ENCODE results near the gene CMTM5.
"Not testable (repeated sequence)": the region's sequence is repeated elsewhere in the genome, so short reads cannot be mapped to it uniquely, and the experiment has no call there.

Gene CMTM5

DNA sequence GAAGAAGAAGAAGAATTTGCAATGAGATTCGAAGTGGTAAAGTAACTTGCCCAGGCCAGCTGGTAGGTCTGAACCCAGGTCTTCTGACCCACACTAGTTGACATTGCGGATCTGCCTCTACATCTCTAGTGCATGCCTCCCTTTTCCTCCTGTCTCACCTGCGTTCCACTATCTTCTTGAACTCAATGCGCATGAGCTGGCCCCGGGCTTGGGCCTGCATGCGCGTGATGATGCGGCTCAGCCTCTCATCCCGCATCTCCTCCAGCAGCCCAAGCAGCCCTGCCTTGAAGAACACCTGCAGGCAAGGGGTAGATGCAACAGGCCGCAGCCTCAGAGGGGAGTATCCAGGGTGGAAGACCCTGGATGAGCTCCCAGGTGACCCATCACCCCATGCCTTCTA is 19.3 kb downstream of the CMTM5 start:
- Histone ChIP-seq H3K27ac (ENCODE audit: insufficient read depth, low read length, poor library complexity, severe bottlenecking) (no peak overlapping the region), H3K4me3 (ENCODE audit: insufficient read depth, low read depth, low read length, poor library complexity, severe bottlenecking) (no peak overlapping the region), H3K4me1 (ENCODE audit: control insufficient read depth, insufficient read depth, low read length, poor library complexity, severe bottlenecking) (no peaks in the 10 kb centered on the region), H3K27me3 (replicated peaks; ENCODE audit: control insufficient read depth, insufficient read depth, low read length, poor library complexity, severe bottlenecking) (no peaks in the 10 kb centered on the region), H3K36me3 (ENCODE audit: control insufficient read depth, insufficient read depth, low read length) (no peaks in the 10 kb centered on the region), H3K9me3 (ENCODE audit: control insufficient read depth, low read length) (no peaks in the 10 kb centered on the region)
- no peak for DNase-seq

- Histone ChIP-seq H3K36me3 (ENCODE audit: control insufficient read depth, insufficient read depth, low read length) (no peaks in the 10 kb centered on the region), H3K4me1 (ENCODE audit: control insufficient read depth, insufficient read depth, low read length, poor library complexity, severe bottlenecking) (no peaks in the 10 kb centered on the region), H3K4me3 (ENCODE audit: insufficient read depth, low read depth, low read length, poor library complexity, severe bottlenecking) (no peak overlapping the region), H3K9me3 (ENCODE audit: control insufficient read depth, low read length) (no peaks in the 10 kb centered on the region), H3K27ac (ENCODE audit: insufficient read depth, low read length, poor library complexity, severe bottlenecking) (no peak overlapping the region), H3K27me3 (replicated peaks; ENCODE audit: control insufficient read depth, insufficient read depth, low read length, poor library complexity, severe bottlenecking) (no peaks in the 10 kb centered on the region)
- DNase-seq, result no peak
Measured at GRCh38 chr14:23396781-23397407, 20.0 kb downstream of the CMTM5 start.

DNA sequence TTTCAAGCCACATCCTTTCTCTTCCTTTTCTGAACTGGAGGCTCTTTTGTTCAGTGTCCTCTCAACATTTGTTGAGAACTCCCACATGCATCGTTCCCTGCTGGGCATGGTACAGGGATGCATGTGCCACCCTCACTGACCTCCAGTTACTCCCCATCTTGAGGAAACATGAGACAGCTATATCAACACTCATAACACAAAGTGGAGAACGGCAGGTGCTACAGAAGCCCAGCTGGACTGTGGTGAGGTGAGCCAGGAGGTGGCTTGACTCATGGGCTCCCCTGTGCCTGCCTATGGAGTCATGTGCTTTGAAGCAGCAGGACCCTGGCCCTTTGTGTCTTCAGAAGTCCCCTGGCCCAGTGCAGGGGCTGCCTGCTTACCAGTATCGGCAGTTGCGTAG is 21.5 kb downstream of the CMTM5 start:
- H3K36me3 ChIP-seq (ENCODE audit: control insufficient read depth, insufficient read depth, low read length), result no peaks in the 10 kb centered on the region
- no peaks in the 10 kb centered on the region for H3K4me1 ChIP-seq (ENCODE audit: control insufficient read depth, insufficient read depth, low read length, poor library complexity, severe bottlenecking)
- DNase-seq, result no peak
- no peaks in the 10 kb centered on the region for H3K27me3 ChIP-seq (replicated peaks; ENCODE audit: control insufficient read depth, insufficient read depth, low read length, poor library complexity, severe bottlenecking)
- no peak overlapping the region for H3K4me3 ChIP-seq (ENCODE audit: insufficient read depth, low read depth, low read length, poor library complexity, severe bottlenecking)
- H3K27ac ChIP-seq (ENCODE audit: insufficient read depth, low read length, poor library complexity, severe bottlenecking), result no peak overlapping the region
- H3K9me3 ChIP-seq (ENCODE audit: control insufficient read depth, low read length), result no peaks in the 10 kb centered on the region

DNA sequence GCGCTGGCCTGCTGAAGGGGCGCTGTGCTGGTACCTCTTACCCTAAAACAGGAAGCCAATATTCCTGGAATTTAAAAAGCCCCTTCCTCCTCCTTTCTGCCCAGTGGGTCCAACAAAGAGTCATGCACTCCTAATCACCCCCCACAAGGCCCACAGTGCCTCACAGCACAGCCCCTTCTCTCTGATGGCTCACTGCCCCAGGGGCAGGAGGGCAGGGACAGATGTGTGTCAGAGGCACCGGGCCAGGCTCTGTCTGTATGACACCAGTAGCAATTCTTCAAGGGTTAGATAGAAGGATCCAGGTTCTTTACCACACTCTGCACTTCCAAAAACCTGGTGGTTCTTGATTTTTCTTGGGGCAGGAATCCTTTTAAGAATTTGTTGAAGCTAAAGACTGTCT is 22.3 kb downstream of the CMTM5 start:
- no peaks in the 10 kb centered on the region for H3K36me3 ChIP-seq (ENCODE audit: control insufficient read depth, insufficient read depth, low read length)
- H3K27me3 ChIP-seq (replicated peaks; ENCODE audit: control insufficient read depth, insufficient read depth, low read length, poor library complexity, severe bottlenecking), result no peaks in the 10 kb centered on the region
- H3K4me3 ChIP-seq (ENCODE audit: insufficient read depth, low read depth, low read length, poor library complexity, severe bottlenecking), result no peak overlapping the region
- no peaks in the 10 kb centered on the region for H3K4me1 ChIP-seq (ENCODE audit: control insufficient read depth, insufficient read depth, low read length, poor library complexity, severe bottlenecking)
- H3K27ac ChIP-seq (ENCODE audit: insufficient read depth, low read length, poor library complexity, severe bottlenecking), result no peak overlapping the region
- no peak for DNase-seq
- H3K9me3 ChIP-seq (ENCODE audit: control insufficient read depth, low read length), result no peaks in the 10 kb centered on the region

DNA sequence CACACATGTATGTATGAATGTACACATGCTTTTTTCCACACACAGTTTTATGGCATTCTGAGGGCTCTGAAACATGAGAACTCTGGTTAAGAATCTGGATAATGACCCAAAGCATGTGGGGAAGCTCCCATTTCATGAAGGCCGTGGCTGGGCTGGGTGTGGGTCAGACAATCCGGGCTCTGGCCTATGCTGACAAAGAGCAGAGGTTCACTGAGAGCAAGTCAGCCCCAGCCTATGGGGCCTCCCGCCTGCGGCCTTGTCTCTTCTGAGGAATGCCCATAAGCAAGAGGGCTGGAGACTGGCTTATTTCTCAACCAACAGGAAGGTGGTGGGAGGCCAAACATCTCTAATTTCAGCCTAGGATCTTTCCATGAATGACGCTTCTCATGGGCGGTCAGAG is 22.7 kb downstream of the CMTM5 start:
- Histone ChIP-seq H3K9me3 (ENCODE audit: control insufficient read depth, low read length) (no peaks in the 10 kb centered on the region), H3K4me1 (ENCODE audit: control insufficient read depth, insufficient read depth, low read length, poor library complexity, severe bottlenecking) (no peaks in the 10 kb centered on the region), H3K27me3 (replicated peaks; ENCODE audit: control insufficient read depth, insufficient read depth, low read length, poor library complexity, severe bottlenecking) (no peaks in the 10 kb centered on the region), H3K36me3 (ENCODE audit: control insufficient read depth, insufficient read depth, low read length) (no peaks in the 10 kb centered on the region), H3K27ac (ENCODE audit: insufficient read depth, low read length, poor library complexity, severe bottlenecking) (no peak overlapping the region), H3K4me3 (ENCODE audit: insufficient read depth, low read depth, low read length, poor library complexity, severe bottlenecking) (no peak overlapping the region)
- no peak for DNase-seq

- H3K27ac ChIP-seq (ENCODE audit: insufficient read depth, low read length, poor library complexity, severe bottlenecking); H3K4me1 ChIP-seq (ENCODE audit: control insufficient read depth, insufficient read depth, low read length, poor library complexity, severe bottlenecking); DNase-seq; H3K36me3 ChIP-seq (ENCODE audit: control insufficient read depth, insufficient read depth, low read length); H3K27me3 ChIP-seq (replicated peaks; ENCODE audit: control insufficient read depth, insufficient read depth, low read length, poor library complexity, severe bottlenecking); H3K9me3 ChIP-seq (ENCODE audit: control insufficient read depth, low read length); H3K4me3 ChIP-seq (ENCODE audit: insufficient read depth, low read depth, low read length, poor library complexity, severe bottlenecking): not testable (repeated sequence)
Measured at GRCh38 chr14:23400496-23401149, 23.8 kb downstream of the CMTM5 start.

DNA sequence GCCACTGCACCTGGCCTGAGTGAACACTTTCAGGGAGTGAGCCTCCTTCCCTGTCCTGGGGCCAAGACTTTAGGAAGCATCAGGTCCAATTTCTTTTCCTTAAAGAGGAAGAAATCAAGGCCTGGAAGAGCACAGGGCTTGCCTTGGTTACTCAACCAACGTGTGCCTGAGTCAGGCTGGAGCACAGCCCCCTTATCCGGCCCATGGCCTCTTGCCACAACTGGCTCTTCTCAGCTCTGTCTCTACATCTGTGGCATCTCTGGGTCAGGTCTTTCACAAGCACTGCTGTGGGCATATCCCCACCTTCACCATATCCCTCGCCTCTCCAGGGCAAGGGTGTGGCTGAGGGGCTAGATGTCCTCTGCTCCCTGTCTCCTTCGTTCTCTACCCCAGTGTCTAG is 24.4 kb downstream of the CMTM5 start:
- Histone ChIP-seq H3K27me3 (replicated peaks; ENCODE audit: control insufficient read depth, insufficient read depth, low read length, poor library complexity, severe bottlenecking) (no peaks in the 10 kb centered on the region), H3K27ac (ENCODE audit: insufficient read depth, low read length, poor library complexity, severe bottlenecking) (no peak overlapping the region), H3K4me3 (ENCODE audit: insufficient read depth, low read depth, low read length, poor library complexity, severe bottlenecking) (no peak overlapping the region), H3K4me1 (ENCODE audit: control insufficient read depth, insufficient read depth, low read length, poor library complexity, severe bottlenecking) (no peaks in the 10 kb centered on the region), H3K9me3 (ENCODE audit: control insufficient read depth, low read length) (no peaks in the 10 kb centered on the region), H3K36me3 (ENCODE audit: control insufficient read depth, insufficient read depth, low read length) (no peaks in the 10 kb centered on the region)
- no peak for DNase-seq

DNA sequence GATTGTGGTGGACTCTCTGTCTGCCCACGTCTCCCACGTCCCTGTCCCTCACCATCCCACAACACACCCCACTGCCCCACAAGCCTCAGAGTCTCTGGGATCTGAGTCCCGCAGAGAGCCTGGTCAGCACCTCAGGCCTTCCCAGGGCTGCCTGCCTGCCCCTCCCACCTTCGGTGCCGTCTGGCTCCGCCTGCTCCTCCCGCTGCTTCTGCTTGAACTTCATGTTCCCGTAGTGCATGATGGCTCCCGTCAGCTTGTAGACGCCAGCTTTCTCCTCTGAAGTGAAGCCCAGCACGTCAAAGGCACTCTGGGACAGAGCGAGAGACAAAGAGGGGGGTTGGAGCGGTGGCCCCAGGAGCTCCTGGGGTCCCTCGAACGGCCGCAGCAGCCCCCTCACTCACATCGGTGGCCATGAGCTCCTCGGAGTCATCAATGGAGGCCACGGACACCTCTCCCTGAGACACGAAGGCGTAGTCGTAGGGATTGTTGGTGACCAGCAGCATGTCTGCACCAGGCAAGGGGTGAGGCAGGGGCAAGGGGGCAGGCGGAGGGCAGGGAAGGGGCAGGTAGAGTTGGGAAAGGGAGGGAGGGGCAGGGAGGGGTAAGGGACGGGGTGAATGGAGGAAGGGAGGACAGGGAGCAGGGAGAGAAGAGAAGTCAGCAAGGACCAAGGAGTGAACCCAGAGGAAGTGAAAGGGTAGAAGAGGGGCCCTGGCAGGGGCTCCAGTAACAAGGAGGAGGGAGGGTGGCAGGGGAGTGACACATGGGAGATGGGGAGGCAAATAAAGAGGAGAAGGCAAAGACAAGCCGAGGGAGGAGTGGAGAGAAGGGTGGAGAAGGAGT is 25.7 kb downstream of the CMTM5 start:
- Histone ChIP-seq H3K27ac (ENCODE audit: insufficient read depth, low read length, poor library complexity, severe bottlenecking) (no peak overlapping the region), H3K4me1 (ENCODE audit: control insufficient read depth, insufficient read depth, low read length, poor library complexity, severe bottlenecking) (no peaks in the 10 kb centered on the region), H3K27me3 (replicated peaks; ENCODE audit: control insufficient read depth, insufficient read depth, low read length, poor library complexity, severe bottlenecking) (no peaks in the 10 kb centered on the region), H3K4me3 (ENCODE audit: insufficient read depth, low read depth, low read length, poor library complexity, severe bottlenecking) (no peak overlapping the region), H3K9me3 (ENCODE audit: control insufficient read depth, low read length) (no peaks in the 10 kb centered on the region), H3K36me3 (ENCODE audit: control insufficient read depth, insufficient read depth, low read length) (no peaks in the 10 kb centered on the region)
- DNase-seq, result no peak

DNA sequence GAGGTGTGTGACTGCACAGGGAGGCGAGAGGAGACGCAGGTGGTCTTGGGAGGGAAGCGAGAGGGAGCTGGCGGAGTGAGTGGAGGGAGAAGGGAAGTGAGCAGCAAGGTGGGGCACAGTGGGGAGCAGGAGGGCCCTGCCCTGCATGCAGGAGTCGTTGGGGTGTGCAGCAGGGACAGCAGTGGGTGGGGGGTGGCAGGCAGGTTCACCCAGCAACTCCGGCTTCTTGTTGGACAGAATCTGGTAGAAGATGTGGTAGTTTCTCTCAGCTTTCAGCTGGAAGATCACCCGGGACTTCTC is 26.2 kb downstream of the CMTM5 start:
- no peak for DNase-seq
- H3K36me3 ChIP-seq (ENCODE audit: control insufficient read depth, insufficient read depth, low read length), result no peaks in the 10 kb centered on the region
- H3K27me3 ChIP-seq (replicated peaks; ENCODE audit: control insufficient read depth, insufficient read depth, low read length, poor library complexity, severe bottlenecking), result no peaks in the 10 kb centered on the region
- no peak overlapping the region for H3K4me3 ChIP-seq (ENCODE audit: insufficient read depth, low read depth, low read length, poor library complexity, severe bottlenecking)
- H3K27ac ChIP-seq (ENCODE audit: insufficient read depth, low read length, poor library complexity, severe bottlenecking), result no peak overlapping the region
- H3K4me1 ChIP-seq (ENCODE audit: control insufficient read depth, insufficient read depth, low read length, poor library complexity, severe bottlenecking), result no peaks in the 10 kb centered on the region
- no peaks in the 10 kb centered on the region for H3K9me3 ChIP-seq (ENCODE audit: control insufficient read depth, low read length)

- H3K4me1 ChIP-seq (ENCODE audit: control insufficient read depth, insufficient read depth, low read length, poor library complexity, severe bottlenecking), result no peaks in the 10 kb centered on the region
- H3K36me3 ChIP-seq (ENCODE audit: control insufficient read depth, insufficient read depth, low read length), result no peaks in the 10 kb centered on the region
- H3K9me3 ChIP-seq (ENCODE audit: control insufficient read depth, low read length), result no peaks in the 10 kb centered on the region
- no peak for DNase-seq
- no peaks in the 10 kb centered on the region for H3K27me3 ChIP-seq (replicated peaks; ENCODE audit: control insufficient read depth, insufficient read depth, low read length, poor library complexity, severe bottlenecking)
- no peak overlapping the region for H3K27ac ChIP-seq (ENCODE audit: insufficient read depth, low read length, poor library complexity, severe bottlenecking)
- H3K4me3 ChIP-seq (ENCODE audit: insufficient read depth, low read depth, low read length, poor library complexity, severe bottlenecking), result no peak overlapping the region
Measured at GRCh38 chr14:23403908-23404307, 27.1 kb downstream of the CMTM5 start.

Measured in effector memory CD4-positive, alpha-beta T cell (primary cell).